Esophagus (tissue), 2 donors: ENCODE data around the gene LSM14B. TPM values are rescaled to one million over a fixed set of nuclear protein-coding genes. Genes with fewer than 3 reads are reported as not detected.

Experiments used
- H3K27ac ChIP-seq, 2 donors: one replicate each; pipeline ENCODE4 v1.5.1; 2013; ENCODE audit warnings: low read depth in 2 of 2, mild to moderate bottlenecking in 2 of 2, inconsistent platforms in 1 of 2, low read length in 1 of 2, moderate library complexity in 1 of 2
- H3K27me3 ChIP-seq, 2 donors: one replicate each; pipeline ENCODE4 v1.6.1; 2013; ENCODE audit warnings: low read length in 2 of 2, control low read depth in 1 of 2, mild to moderate bottlenecking in 1 of 2; ENCODE audit not compliant: insufficient read depth in 2 of 2, control insufficient read depth in 1 of 2
- H3K36me3 ChIP-seq, 2 donors: one replicate each; pipeline ENCODE4 v1.6.1; 2013; ENCODE audit warnings: low read length in 1 of 2; ENCODE audit not compliant: control insufficient read depth in 2 of 2, insufficient read depth in 2 of 2
- H3K4me1 ChIP-seq, 2 donors: one replicate each; pipeline ENCODE4 v1.6.1; 2013; ENCODE audit warnings: low read length in 1 of 2; ENCODE audit not compliant: control insufficient read depth in 2 of 2, insufficient read depth in 2 of 2
- H3K4me3 ChIP-seq, 2 donors: one replicate each; pipeline ENCODE4 v1.5.1; 2013; ENCODE audit warnings: low read length in 2 of 2, mild to moderate bottlenecking in 2 of 2, low read depth in 1 of 2, moderate library complexity in 1 of 2
- H3K9me3 ChIP-seq, 2 donors: one replicate each; pipeline ENCODE4 v1.6.1; 2013; ENCODE audit warnings: mild to moderate bottlenecking in 2 of 2, low read depth in 1 of 2, low read length in 1 of 2, moderate library complexity in 1 of 2; ENCODE audit not compliant: control insufficient read depth in 2 of 2, insufficient read depth in 1 of 2
- WGBS, 2 donors: extraction: QIAGEN DNeasy Blood & Tissue Kit; methylation state at CpG; one replicate each; pipeline ENCODE4 v1.1.7; 2013; 5-methylcytosine and 5-hydroxymethylcytosine counted together
- polyA plus RNA-seq, 2 donors: library from polyadenylated mRNA; stranded (reverse); fragments of 200-250 nt; gene quantifications; one replicate each; pipeline ENCODE4 v1.2.3, GENCODE V29; 2013
- donor health status: healthy with polysubstance abuse.
- donor health status: Bipolar disorder and iron deficiency.

LSM14B gene
- polyA plus RNA-seq, 2 donors = 12.3 to 20.2 TPM

DNA sequence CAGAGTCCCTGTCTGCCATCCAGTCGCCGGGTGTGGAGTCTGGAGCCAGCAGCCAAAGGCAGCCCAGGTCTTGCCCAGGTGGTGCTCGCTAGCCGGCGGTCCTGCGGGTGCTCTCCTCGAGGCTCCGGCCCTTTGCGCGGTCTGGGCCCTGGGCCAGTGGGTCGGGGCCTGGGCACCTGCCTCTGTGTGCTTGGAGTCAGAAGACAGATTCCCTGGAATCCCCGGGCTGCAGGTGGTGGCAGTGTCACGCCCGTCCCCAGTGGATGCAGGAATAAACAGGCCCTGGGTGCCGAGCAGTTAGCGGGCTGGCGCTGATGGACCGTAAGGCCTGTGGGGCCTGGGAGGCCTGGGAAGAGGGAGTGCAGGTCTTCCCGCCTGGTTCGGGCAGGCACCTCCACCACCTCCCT is 26.6 kb downstream of the LSM14B start:
- no peak overlapping the region for H3K27ac ChIP-seq
- WGBS, 2 donors = 56 to 68% methylated on average over 20 of the region's 20 CpGs
- no peaks in the 10 kb centered on the region for H3K27me3 ChIP-seq
- H3K4me1 ChIP-seq = peaks cover 4 to 31% of the 10 kb centered on the region in 2 donors
- H3K36me3 ChIP-seq = peaks cover 0 to 7% of the 10 kb centered on the region in 2 donors
- H3K4me3 ChIP-seq = no peak overlapping the region
- no peaks in the 10 kb centered on the region for H3K9me3 ChIP-seq

DNA sequence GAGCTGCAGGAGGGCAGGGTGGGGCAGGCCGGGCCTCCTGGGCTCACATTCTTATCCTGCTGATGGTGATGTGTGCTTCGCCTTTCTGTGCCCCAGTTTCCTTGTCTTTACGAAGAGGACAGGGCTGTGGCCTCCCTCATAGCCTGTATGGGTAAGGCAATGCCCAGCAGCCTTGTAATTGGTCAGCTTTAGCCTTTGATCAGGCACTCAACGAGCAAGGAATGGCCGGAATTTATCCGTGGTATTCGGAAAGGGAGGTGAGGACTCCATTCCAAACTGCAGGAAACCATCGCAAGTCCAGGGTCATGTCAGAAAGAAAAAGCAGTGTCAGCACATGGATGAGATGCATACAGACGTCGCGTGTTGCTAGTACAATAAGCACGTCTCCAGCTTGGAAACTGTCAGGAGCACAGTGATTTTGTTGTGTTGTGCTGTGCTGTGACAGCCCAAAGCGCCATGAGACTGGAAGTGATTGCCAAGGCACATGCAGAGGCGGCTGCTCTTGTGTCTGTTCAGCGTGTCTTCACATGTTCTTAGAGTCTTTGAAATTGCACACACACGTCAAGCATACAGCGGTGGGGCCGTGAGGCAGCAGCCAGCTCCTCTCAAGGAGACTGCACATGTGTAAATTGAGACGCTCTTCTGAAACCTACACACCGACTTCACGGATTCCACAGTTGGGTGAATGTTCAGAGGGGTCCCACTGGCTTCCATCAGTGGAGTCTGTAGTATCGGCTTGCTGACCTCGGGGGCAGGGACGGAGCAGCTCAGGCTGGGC is 27.4 kb downstream of the LSM14B start:
- no peaks in the 10 kb centered on the region for H3K27me3 ChIP-seq
- H3K4me3 ChIP-seq = no peak overlapping the region
- H3K4me1 ChIP-seq = peaks cover 4 to 31% of the 10 kb centered on the region in 2 donors
- WGBS, 2 donors = 46 to 56% methylated on average over 24 of the region's 24 CpGs
- peak overlapping the region; percentile 52 to 79 for H3K27ac ChIP-seq
- peaks cover 0 to 7% of the 10 kb centered on the region in 2 donors for H3K36me3 ChIP-seq
- H3K9me3 ChIP-seq = no peaks in the 10 kb centered on the region

DNA sequence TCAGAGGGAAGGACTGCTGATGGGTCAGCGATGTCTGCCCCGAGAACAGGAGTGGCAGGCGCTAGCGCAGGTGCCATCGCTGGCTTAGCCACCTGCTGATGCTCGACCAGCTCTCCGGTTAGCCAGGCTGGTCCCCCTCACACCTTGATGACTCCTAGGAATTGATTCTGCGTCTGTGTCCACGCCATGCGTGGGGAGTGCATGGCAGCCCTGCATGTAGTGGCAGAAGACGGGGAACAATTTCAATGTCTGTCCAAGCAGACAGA is 28.0 kb downstream of the LSM14B start:
- H3K4me1 ChIP-seq = peaks cover 4 to 31% of the 10 kb centered on the region in 2 donors
- 72 to 80% methylated on average over 11 of the region's 11 CpGs for WGBS, 2 donors
- no peaks in the 10 kb centered on the region for H3K27me3 ChIP-seq
- peaks cover 0 to 7% of the 10 kb centered on the region in 2 donors for H3K36me3 ChIP-seq
- no peak overlapping the region for H3K4me3 ChIP-seq
- H3K27ac ChIP-seq = peak overlapping the region in 1 of 2 donors; percentile 34
- no peaks in the 10 kb centered on the region for H3K9me3 ChIP-seq

DNA sequence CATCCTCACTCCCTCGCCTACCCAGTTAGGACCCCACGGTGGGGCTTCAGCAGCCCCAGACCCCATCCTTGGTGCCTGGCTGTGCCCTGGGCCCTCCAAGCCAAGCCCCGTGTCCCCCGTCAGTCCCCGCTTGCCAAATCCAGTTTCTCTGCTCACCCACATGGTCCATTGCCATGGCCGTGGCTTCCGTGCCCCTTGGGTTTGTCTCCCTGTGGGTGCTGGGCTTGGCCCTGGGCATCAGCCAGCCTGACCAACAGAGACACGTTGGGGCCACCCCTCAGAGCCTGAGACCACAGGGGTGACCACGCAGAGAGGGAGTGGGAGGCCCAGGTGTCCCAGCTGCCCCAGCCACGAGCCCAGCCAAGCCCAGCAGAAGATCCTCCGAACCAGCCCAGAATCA is 28.9 kb downstream of the LSM14B start:
- Histone ChIP-seq H3K4me1 (peaks cover 4 to 24% of the 10 kb centered on the region in 2 donors), H3K27ac (no peak overlapping the region), H3K4me3 (no peak overlapping the region), H3K9me3 (no peaks in the 10 kb centered on the region), H3K36me3 (peaks cover 0 to under 1% of the 10 kb centered on the region in 2 donors), H3K27me3 (no peaks in the 10 kb centered on the region)
- 87 to 89% methylated on average over 11 of the region's 11 CpGs for WGBS, 2 donors

DNA sequence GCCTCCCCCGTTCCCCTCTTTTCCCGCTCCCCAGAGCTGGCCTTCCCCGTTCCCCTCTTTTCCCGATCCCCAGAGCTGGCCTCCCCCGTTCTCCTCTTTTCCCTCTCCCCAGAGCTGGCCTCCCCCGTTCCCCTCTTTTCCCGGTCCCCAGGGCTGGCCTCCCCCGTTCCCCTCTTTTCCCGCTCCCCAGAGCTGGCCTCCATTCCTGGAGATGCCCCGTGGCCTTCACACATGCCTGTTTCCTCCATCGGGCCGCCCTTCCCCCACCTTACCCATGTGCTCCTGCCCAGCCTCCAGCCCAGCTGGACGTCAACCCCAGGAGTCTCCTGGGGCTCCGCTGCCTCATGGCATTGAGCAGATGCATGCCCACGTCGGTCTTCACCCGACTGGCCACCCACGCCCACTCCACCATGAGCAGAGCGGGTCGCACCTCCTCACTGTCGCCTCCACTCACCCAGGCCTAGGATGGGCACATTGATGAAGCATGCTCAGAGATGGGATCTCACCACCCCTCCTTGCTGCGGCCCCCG is 29.6 kb downstream of the LSM14B start:
- no peaks in the 10 kb centered on the region for H3K27me3 ChIP-seq
- no peak overlapping the region for H3K4me3 ChIP-seq
- H3K4me1 ChIP-seq = peaks cover 5 to 29% of the 10 kb centered on the region in 2 donors
- no peaks in the 10 kb centered on the region for H3K9me3 ChIP-seq
- H3K36me3 ChIP-seq = no peaks in the 10 kb centered on the region
- no peak overlapping the region for H3K27ac ChIP-seq
- WGBS, 2 donors = 86 to 90% methylated on average over 23 of the region's 23 CpGs

DNA sequence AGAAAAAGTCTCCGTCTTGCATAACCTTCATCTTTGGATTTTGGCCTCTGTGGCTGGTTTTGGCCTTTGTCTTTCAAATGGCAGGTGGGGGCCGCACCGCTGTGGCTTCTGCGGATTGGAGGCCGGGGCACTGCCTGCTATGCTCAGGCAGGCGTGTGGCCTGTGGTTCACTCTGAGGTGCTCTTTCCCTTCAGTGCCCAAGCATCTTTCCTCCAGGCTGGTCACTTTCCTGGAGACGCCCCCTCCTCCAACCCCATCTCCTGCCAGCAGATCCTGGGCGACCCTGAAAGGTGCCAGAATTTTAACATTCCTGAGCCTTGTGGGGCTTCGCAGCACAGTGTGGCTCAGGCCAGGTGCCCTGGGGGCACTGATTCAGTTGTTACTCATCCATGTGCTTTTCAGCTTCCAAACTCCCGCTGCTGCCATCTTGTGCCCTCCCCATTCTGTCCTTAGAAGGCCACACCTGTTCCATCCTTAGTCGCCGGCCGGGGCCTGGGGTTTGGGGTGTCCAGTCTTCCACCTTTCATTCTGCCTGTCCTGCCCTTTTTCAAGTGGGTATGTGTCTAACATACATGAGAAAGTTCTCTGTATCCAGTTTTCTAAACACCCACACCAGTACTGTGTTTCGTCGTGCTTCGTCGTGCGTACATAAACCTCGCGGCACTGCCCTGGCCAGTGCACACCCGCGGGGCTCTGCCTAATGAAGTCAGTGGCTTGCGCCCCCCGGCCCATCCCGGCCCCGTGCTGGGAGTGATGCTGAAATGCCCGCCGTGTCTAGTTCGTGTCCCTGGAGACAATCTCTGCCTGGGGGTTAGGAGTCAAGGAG is 33.4 kb downstream of the LSM14B start:
- no peaks in the 10 kb centered on the region for H3K9me3 ChIP-seq
- H3K4me1 ChIP-seq = peaks cover 8 to 21% of the 10 kb centered on the region in 2 donors
- peaks cover 0 to 4% of the 10 kb centered on the region in 2 donors for H3K36me3 ChIP-seq
- H3K4me3 ChIP-seq = no peak overlapping the region
- H3K27me3 ChIP-seq = no peaks in the 10 kb centered on the region
- WGBS, 2 donors = 72 to 84% methylated on average over 29 of the region's 29 CpGs
- no peak overlapping the region for H3K27ac ChIP-seq

DNA sequence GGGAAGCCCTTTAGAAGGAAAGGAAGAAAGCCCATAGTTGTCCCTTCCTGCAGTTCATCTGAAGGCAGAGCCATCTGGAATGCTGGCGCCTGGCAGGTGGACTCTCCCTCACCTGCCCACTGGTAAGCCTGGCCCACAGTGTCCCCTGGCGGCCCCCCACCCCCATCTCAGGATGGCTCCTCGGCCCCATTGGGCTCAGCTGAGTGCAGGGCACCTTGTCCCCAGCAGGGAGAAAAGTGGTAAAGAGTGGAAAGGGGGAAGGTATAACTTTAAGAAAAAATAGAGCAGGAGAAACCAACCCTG is 33.9 kb downstream of the LSM14B start:
- Histone ChIP-seq H3K27me3 (no peaks in the 10 kb centered on the region), H3K4me1 (peaks cover 8 to 27% of the 10 kb centered on the region in 2 donors), H3K27ac (no peak overlapping the region), H3K36me3 (peaks cover 0 to 4% of the 10 kb centered on the region in 2 donors), H3K4me3 (no peak overlapping the region), H3K9me3 (no peaks in the 10 kb centered on the region)
- WGBS, 2 donors = 79 to 88% methylated on average over 3 of the region's 3 CpGs

DNA sequence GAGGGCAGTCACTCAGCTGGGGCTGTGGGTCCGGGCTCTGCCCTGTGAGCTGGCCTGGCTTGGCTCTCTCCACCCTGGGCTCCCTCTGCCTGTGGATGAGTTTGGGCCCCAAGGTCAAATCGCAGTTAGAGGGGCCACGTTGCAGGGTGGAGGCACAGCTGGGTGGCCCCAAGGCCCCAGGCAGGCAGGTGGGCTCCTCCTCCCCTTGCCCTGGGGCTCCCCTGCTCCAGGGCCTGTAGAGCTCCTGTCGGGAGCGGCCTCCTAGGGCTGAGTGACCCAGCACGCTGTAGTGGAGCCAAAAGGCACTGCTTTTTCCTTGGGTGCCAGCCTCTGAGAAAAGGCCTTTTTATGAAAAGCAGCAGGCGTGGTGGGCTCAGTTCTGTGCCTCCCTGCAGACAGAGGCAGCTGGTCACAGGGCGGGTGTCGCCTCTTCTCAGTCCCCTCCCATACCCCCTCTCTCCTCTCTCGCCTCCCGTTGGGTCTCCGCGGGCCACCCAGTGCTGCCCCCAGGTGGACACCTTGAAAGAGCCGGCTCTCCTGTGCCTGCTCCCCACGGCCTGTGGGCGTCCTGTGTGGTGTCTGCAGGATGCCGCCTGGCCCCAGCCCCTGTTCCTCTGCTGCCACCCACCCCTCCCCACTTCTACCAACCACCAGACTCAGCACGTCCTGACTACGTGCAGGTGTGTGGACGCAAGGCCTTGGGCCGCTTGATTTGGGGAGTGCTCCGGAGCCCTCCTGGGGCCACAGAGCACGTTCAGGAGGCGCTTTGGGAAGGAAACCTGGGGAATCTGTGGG is 34.5 kb downstream of the LSM14B start:
- Histone ChIP-seq H3K4me1 (peaks cover 10 to 31% of the 10 kb centered on the region in 2 donors), H3K27ac (no peak overlapping the region), H3K36me3 (peaks cover 0 to 8% of the 10 kb centered on the region in 2 donors), H3K9me3 (no peaks in the 10 kb centered on the region), H3K27me3 (no peaks in the 10 kb centered on the region), H3K4me3 (no peak overlapping the region)
- 57 to 58% methylated on average over 24 of the region's 24 CpGs for WGBS, 2 donors

DNA sequence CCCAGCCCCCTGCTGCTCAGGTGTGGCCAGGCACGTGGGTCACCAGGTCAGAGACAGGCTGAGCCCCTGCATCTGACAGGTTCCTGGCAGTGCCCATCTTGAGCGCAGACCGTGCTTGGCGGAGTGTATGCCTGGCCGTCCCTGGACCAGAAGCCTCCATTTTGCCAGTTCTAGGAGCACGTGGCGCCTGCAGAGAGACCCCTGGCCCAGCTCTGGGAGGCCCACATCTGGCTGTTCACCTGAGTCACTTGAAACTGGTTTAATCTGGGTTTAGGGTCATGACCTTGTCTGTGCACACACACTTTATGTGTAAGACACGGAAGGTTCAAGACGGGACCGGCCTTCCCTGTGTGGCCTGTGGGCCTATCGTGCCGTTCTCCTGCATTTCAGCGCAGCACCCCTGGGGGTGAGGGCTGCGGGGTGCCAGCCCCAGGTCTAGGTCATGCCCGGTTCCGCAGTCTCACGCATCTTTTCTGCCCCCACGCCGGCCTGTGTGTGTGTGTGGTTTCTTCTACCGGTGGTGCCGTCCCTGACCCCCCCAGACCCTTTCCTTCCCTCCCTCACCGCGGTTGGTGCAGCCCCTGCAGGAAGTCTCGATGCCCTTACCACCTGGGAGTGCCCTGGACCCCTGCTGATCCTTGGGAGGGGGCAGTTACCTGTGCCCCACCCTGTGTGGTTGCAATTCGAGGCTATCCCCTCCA is 35.3 kb downstream of the LSM14B start:
- Histone ChIP-seq H3K4me3 (no peak overlapping the region), H3K4me1 (peaks cover 10 to 27% of the 10 kb centered on the region in 2 donors), H3K27ac (no peak overlapping the region), H3K9me3 (no peaks in the 10 kb centered on the region), H3K36me3 (peaks cover 0 to 10% of the 10 kb centered on the region in 2 donors), H3K27me3 (no peaks in the 10 kb centered on the region)
- WGBS, 2 donors = 84 to 90% methylated on average over 25 of the region's 25 CpGs
